A549 (cell line): ENCODE measurements around the gene EPHB6. TPM values are rescaled to one million over a fixed set of nuclear protein-coding genes. Genes with fewer than 3 reads are reported as not detected.

Experiments used
- ATAC-seq, 2 experiments: fragments of 200-7000 bp in 1 of 2; fragments of >200 bp in 1 of 2; cut with Nextera tagmentation in 1 of 2; cut with Tn5 transposase in 1 of 2; 3 replicates each; pipeline versions ENCODE4 v1.8.0 to v1.9.1; 2018 to 2020; ENCODE audit warnings: mild to moderate bottlenecking in 1 of 2, moderate library complexity in 1 of 2
- CTCF ChIA-PET: fragments of 300-600 bp; sonication (Branson Sonifier 250); formaldehyde crosslinking; extraction: SDS; loops from one replicate; lab custom pipeline; 2021; ENCODE audit warnings: antibody characterized with exemption, inconsistent platforms; lab: Yijun Ruan, JAX
- POLR2A ChIA-PET: fragments of 350-600 bp; formaldehyde crosslinking; extraction: SDS; loops from one replicate; lab custom pipeline; 2021; ENCODE audit warnings: antibody characterized with exemption, inconsistent platforms; lab: Yijun Ruan, JAX
- DNase-seq, 2 experiments: peaks; one replicate each; pipeline versions ENCODE4 v3.0.0 to v3.0.0-alpha.2; 2011 to 2016; ENCODE audit warnings: low read depth in 1 of 2, low spot score in 1 of 2
- FAIRE-seq: peaks from 2 replicates; lab custom pipeline; 2011; peaks lifted over from hg19 to GRCh38; lab: Jason Lieb, UNC
- H3K27ac ChIP-seq, 2 experiments: fragments of >200 bp; sonication (Bioruptor Twin); formaldehyde crosslinking; 3 replicates each; pipeline ENCODE4 v1.5.1; 2016 to 2017
- H3K4me1 ChIP-seq: fragments of >200 bp; sonication (Bioruptor Twin); formaldehyde crosslinking; 3 replicates; pipeline ENCODE4 v1.6.1; 2016
- H3K4me2 ChIP-seq: fragments of >200 bp; sonication (Bioruptor Twin); formaldehyde crosslinking; 3 replicates; pipeline ENCODE4 v1.6.1; 2016
- H3K4me3 ChIP-seq: fragments of >200 bp; sonication (Bioruptor Twin); formaldehyde crosslinking; 3 replicates; pipeline ENCODE4 v1.5.1; 2016
- H3K9me3 ChIP-seq: fragments of >200 bp; sonication (Bioruptor Twin); formaldehyde crosslinking; 3 replicates; pipeline ENCODE4 v1.6.1; 2016
- BHLHE40 ChIP-seq: IDR thresholded peaks from 2 replicates; pipeline ENCODE4 v1.6.1; 2012; ENCODE audit warnings: low read depth, low read length, inconsistent platforms
- CHD2 ChIP-seq: fragments of 150-350 bp; IDR thresholded peaks from 2 replicates; pipeline ENCODE4 v1.6.1; 2014; ENCODE audit warnings: low read length; ENCODE audit not compliant: partially characterized antibody
- EHF ChIP-seq: fragments of 250-450 bp; sonication (Bioruptor Pico); IDR thresholded peaks from 2 replicates; pipeline ENCODE4 v1.5.0; 2020; ENCODE audit warnings: mild to moderate bottlenecking
- EHMT2 ChIP-seq: fragments of 200-600 bp; sonication (generic); IDR thresholded peaks from 2 replicates; pipeline ENCODE4 v1.6.1; 2016; ENCODE audit warnings: antibody characterized with exemption, low read depth, mild to moderate bottlenecking, moderate library complexity
- ELK1 ChIP-seq: fragments of 150-350 bp; IDR thresholded peaks from 2 replicates; pipeline ENCODE4 v1.6.1; 2014; ENCODE audit warnings: low read depth, mild to moderate bottlenecking, low read length
- EP300 ChIP-seq, 2 experiments: fragments of >200 bp; sonication (Bioruptor Twin); formaldehyde crosslinking; IDR thresholded peaks; 2 replicates in 1 of 2; 3 replicates in 1 of 2; pipeline ENCODE4 v1.6.1; 2016 to 2017
- ESRRA ChIP-seq: fragments of 150-350 bp; IDR thresholded peaks from 2 replicates; pipeline ENCODE4 v1.6.1; 2014; ENCODE audit warnings: mild to moderate bottlenecking, low read length, borderline replicate concordance
- HEYL ChIP-seq: fragments of 250-450 bp; sonication (Bioruptor Pico); IDR thresholded peaks from 2 replicates; pipeline ENCODE4 v1.8.0; 2021; ENCODE audit warnings: mild to moderate bottlenecking, moderate library complexity
- HMGXB4 ChIP-seq: fragments of 250-450 bp; sonication (Bioruptor Pico); IDR thresholded peaks from 2 replicates; pipeline ENCODE4 v1.5.0; 2021; ENCODE audit warnings: mild to moderate bottlenecking, moderate library complexity, borderline replicate concordance
- JUN ChIP-seq, 2 experiments: fragments of >200 bp; sonication (Bioruptor Twin); formaldehyde crosslinking; IDR thresholded peaks; 2 replicates in 1 of 2; 3 replicates in 1 of 2; pipeline ENCODE4 v1.6.1; 2016 to 2017
- MAX ChIP-seq: IDR thresholded peaks from 2 replicates; pipeline ENCODE4 v1.6.1; 2012
- NPAS2 ChIP-seq: fragments of 250-450 bp; sonication (Bioruptor Pico); IDR thresholded peaks from 2 replicates; pipeline ENCODE4 v1.8.0; 2022; ENCODE audit warnings: mild to moderate bottlenecking, moderate library complexity, borderline replicate concordance
- RARB ChIP-seq: fragments of 250-450 bp; sonication (Bioruptor Pico); IDR thresholded peaks from 2 replicates; pipeline ENCODE4 v1.8.0; 2021; ENCODE audit warnings: mild to moderate bottlenecking, moderate library complexity
- RFX5 ChIP-seq: fragments of 450-650 bp; IDR thresholded peaks from 2 replicates; pipeline ENCODE4 v1.7.1; 2014; ENCODE audit warnings: antibody characterized with exemption, mild to moderate bottlenecking, moderate library complexity
- RNF2 ChIP-seq: fragments of 200-600 bp; sonication (generic); IDR thresholded peaks from 2 replicates; pipeline ENCODE4 v1.6.1; 2016; ENCODE audit warnings: low read depth, mild to moderate bottlenecking, antibody characterized with exemption, moderate library complexity, borderline replicate concordance
- SREBF2 ChIP-seq: fragments of 450-650 bp; IDR thresholded peaks from 2 replicates; pipeline ENCODE4 v1.6.1; 2014; ENCODE audit warnings: mild to moderate bottlenecking, moderate library complexity
- TFCP2L1 ChIP-seq: fragments of 250-450 bp; sonication (Bioruptor Pico); IDR thresholded peaks from 2 replicates; pipeline ENCODE4 v1.5.0; 2021; ENCODE audit warnings: mild to moderate bottlenecking
- TP53 ChIP-seq: fragments of 250-450 bp; sonication (Bioruptor Pico); IDR thresholded peaks from 2 replicates; pipeline ENCODE4 v1.5.0; 2021; ENCODE audit warnings: mild to moderate bottlenecking, moderate library complexity
- ZNF302 ChIP-seq: fragments of 250-450 bp; sonication (Bioruptor Pico); IDR thresholded peaks from 2 replicates; pipeline ENCODE4 v1.9.0; 2021; ENCODE audit warnings: inconsistent platforms, mild to moderate bottlenecking, moderate library complexity
- WGBS: methylation state at CpG from one replicate; pipeline ENCODE4 v1.1.6; 2017; ENCODE audit errors: missing lambda C conversion rate; 5-methylcytosine and 5-hydroxymethylcytosine counted together
- polyA plus RNA-seq, 4 experiments: library from polyadenylated mRNA; depleted of rRNA in 3 of 4; stranded (reverse); fragments of >200 nt; fragmentation: RNase III in 1 of 4; extraction: RNeasy Plus Mini Kit Qiagen cat#74134 plus additional on column Dnase treatment in 1 of 4; gene quantifications; 2 replicates in 3 of 4; 3 replicates in 1 of 4; pipeline ENCODE4 v1.2.3, GENCODE V29; 2011 to 2017
- TF ChIP-seq, protein P1 (sequence below): fragments of 200-600 bp; sonication (generic); IDR thresholded peaks from 2 replicates; pipeline ENCODE4 v1.6.1; 2016; ENCODE audit warnings: antibody characterized with exemption, mild to moderate bottlenecking, moderate library complexity
- TF ChIP-seq, protein P2 (sequence below): IDR thresholded peaks from 2 replicates; pipeline ENCODE4 v1.6.1; 2012; ENCODE audit warnings: low read depth, borderline replicate concordance
- TF ChIP-seq, protein P3 (sequence below): IDR thresholded peaks from 2 replicates; pipeline ENCODE4 v1.6.1; 2012

The EPHB6 gene
- polyA plus RNA-seq, 2 of the 4 experiments (the other 2 are of a cell fraction): 0.26 to 0.37 TPM

DNA sequence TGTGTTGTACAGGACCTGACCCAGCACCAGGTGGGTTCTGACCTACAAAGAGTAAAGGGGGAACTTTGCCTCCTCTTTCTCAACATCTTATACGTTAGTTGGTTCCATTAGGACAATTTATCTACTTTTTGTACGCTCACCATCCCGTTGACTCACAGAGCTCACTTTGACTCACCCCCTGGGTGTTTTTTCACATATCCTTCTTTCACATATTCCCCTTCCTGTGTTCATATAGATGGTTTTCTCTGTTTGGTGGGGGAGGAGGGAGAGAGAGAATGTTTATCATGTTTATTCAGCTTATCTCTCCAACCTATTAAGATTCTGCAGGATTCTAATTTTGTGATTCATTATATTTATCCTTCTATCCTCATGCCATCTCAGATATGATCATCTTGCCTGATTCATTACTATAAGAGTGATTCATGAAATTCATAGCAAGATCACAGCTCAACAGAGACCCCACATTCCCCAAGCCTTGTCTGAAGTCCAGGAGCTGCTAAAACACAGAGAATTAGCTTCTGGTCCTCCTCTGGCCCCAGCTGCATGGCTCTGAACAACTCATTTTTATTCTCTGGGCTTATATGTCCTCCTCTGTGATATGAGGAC is 46.9 kb upstream of the EPHB6 start:
- 0% methylated on average over 3 of the region's 3 CpGs for WGBS
- CTCF ChIA-PET: interaction anchor here (0.9 to 3.3 kb wide), 6 partner anchors 10 to 407 kb away, joined by 4 to 14 read pairs (median 4); no protein-coding TSS in a partner anchor
- FAIRE-seq: no peak
- H3K27ac ChIP-seq: no peak overlapping the region
- H3K4me1 ChIP-seq: no peaks in the 10 kb centered on the region
- no peak for DNase-seq
- POLR2A ChIA-PET: no interaction called here
- no peak overlapping the region for H3K4me3 ChIP-seq
- no peak for ATAC-seq
- no peak overlapping the region for H3K4me2 ChIP-seq
- TF ChIP-seq RARB (CRISPR knock-in tag): no peak
- no peak for TF ChIP-seq SREBF2
- TF ChIP-seq EHF (CRISPR knock-in tag): no peak
- TF ChIP-seq TP53: no peak
- TF ChIP-seq RFX5: no peak
- TF ChIP-seq EHMT2: no peak
- TF ChIP-seq, protein P1, sequence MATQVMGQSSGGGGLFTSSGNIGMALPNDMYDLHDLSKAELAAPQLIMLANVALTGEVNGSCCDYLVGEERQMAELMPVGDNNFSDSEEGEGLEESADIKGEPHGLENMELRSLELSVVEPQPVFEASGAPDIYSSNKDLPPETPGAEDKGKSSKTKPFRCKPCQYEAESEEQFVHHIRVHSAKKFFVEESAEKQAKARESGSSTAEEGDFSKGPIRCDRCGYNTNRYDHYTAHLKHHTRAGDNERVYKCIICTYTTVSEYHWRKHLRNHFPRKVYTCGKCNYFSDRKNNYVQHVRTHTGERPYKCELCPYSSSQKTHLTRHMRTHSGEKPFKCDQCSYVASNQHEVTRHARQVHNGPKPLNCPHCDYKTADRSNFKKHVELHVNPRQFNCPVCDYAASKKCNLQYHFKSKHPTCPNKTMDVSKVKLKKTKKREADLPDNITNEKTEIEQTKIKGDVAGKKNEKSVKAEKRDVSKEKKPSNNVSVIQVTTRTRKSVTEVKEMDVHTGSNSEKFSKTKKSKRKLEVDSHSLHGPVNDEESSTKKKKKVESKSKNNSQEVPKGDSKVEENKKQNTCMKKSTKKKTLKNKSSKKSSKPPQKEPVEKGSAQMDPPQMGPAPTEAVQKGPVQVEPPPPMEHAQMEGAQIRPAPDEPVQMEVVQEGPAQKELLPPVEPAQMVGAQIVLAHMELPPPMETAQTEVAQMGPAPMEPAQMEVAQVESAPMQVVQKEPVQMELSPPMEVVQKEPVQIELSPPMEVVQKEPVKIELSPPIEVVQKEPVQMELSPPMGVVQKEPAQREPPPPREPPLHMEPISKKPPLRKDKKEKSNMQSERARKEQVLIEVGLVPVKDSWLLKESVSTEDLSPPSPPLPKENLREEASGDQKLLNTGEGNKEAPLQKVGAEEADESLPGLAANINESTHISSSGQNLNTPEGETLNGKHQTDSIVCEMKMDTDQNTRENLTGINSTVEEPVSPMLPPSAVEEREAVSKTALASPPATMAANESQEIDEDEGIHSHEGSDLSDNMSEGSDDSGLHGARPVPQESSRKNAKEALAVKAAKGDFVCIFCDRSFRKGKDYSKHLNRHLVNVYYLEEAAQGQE: no peak
- TF ChIP-seq RNF2: no peak
- no peak for TF ChIP-seq TFCP2L1
- TF ChIP-seq MAX: no peak
- no peak for TF ChIP-seq EP300 (IDR thresholded peaks at IDR 0.05)
- TF ChIP-seq NPAS2 (CRISPR knock-in tag): no peak
- TF ChIP-seq, protein P2, sequence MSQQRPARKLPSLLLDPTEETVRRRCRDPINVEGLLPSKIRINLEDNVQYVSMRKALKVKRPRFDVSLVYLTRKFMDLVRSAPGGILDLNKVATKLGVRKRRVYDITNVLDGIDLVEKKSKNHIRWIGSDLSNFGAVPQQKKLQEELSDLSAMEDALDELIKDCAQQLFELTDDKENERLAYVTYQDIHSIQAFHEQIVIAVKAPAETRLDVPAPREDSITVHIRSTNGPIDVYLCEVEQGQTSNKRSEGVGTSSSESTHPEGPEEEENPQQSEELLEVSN: no peak
- TF ChIP-seq HEYL (CRISPR knock-in tag): no peak
- no peaks in the 10 kb centered on the region for H3K9me3 ChIP-seq

GRCh38 chr7:142808461-142808801 is 46.4 kb upstream of the EPHB6 start:
- no peak overlapping the region for H3K27ac ChIP-seq
- FAIRE-seq (no peak), DNase-seq (no peak), ATAC-seq (no peak)
- H3K4me2 ChIP-seq: no peak overlapping the region
- no peaks in the 10 kb centered on the region for H3K9me3 ChIP-seq
- TF ChIP-seq TP53 (no peak), ZNF302 (CRISPR knock-in tag) (no peak), RARB (CRISPR knock-in tag) (no peak), EP300 (IDR thresholded peaks at IDR 0.05) (no peak), CHD2 (no peak), HMGXB4 (no peak), HEYL (CRISPR knock-in tag) (no peak), ELK1 (no peak), ESRRA (no peak), BHLHE40 (no peak), MAX (no peak), JUN (IDR thresholded peaks at IDR 0.05) (no peak)
- TF ChIP-seq, protein P3, sequence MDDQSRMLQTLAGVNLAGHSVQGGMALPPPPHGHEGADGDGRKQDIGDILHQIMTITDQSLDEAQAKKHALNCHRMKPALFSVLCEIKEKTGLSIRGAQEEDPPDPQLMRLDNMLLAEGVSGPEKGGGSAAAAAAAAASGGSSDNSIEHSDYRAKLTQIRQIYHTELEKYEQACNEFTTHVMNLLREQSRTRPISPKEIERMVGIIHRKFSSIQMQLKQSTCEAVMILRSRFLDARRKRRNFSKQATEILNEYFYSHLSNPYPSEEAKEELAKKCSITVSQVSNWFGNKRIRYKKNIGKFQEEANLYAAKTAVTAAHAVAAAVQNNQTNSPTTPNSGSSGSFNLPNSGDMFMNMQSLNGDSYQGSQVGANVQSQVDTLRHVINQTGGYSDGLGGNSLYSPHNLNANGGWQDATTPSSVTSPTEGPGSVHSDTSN: no peak
- H3K4me3 ChIP-seq: no peak overlapping the region
- ChIA-PET CTCF (interaction anchor here (0.9 to 3.3 kb wide), 5 partner anchors 10 to 273 kb away, joined by 4 to 14 read pairs (median 4); no protein-coding TSS in a partner anchor), POLR2A (no interaction called here)
- H3K4me1 ChIP-seq: no peaks in the 10 kb centered on the region
